ENCODE data around the gene ZNF735.
"Not testable (repeated sequence)": the region's sequence is repeated elsewhere in the genome, so short reads cannot be mapped to it uniquely, and the experiment has no call there.

The ZNF735 gene

GRCh38 chr7:64206903-64207302 lies at the start of gene ZNF735:
Gene ZNF735, plus strand, starts transcription at chr7:64207203. Its CDS starts 0 bp downstream, at chr7:64207203.
- no peak for FAIRE-seq

DNA sequence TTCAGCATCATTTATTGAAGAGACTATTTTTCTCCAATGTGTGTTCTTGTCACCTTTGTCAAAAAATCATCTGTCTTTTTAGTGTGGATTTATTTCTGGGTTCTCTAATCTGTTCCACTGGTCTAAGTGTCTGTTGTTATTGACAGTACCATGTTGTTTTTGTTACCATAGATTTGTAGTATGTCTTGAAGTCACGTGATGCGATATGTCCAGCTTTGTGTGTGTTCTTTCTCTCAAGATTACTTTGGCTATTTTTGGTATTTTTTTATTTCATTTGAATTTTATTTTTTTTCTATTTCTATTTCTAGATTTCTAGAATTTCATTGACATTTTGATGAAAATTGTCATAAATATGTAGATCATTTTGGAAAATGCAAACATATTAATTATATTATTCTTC lies 36.0 kb upstream of the ZNF735 start:
- not testable (repeated sequence) for FAIRE-seq

DNA sequence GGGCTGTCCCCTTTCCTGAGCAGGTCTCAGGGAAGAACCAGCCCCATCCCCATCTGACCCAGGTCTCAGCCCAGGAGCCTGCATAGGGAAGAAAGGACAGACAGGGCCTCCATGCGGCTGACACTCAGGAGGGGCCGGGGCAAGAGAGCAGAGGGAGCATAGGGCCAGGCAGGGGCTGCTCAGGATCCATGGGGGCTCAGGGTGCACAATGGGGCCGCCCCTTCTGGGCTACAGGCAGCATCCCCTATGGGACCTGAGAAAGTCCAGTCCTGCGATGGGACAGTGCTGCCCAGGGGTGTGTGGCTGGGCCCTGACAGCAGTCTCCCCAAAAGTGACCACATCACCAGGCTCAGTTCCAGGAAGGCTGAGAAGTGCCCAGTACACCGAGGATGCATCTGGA lies 32.7 kb upstream of the ZNF735 start:
- FAIRE-seq, result no peak

DNA sequence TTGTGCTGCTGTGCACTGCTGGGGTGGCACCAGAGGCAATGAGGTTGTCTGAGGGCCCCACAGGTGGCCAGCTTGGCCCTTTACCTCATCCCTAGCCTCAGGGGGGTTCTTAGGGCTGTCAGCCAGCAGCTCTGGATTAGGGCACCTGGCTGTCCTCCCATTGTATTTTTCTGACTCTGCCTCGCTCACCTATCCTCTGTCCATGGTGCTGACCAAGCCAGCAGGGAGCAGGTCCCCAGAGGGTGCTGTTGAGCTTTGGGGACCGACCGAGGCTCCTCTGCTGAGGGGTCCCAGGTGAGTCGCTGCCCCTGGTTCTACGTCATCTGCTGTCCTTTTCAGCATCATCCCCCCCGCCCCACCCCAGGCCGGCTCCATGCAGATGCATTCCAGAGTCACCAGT lies 32.1 kb upstream of the ZNF735 start:
- no peak for FAIRE-seq

GRCh38 chr7:64180989-64181388 lies 26.0 kb upstream of the ZNF735 start:
- no peak for FAIRE-seq

GRCh38 chr7:64181586-64181985 lies 25.4 kb upstream of the ZNF735 start:
- FAIRE-seq, result no peak

DNA sequence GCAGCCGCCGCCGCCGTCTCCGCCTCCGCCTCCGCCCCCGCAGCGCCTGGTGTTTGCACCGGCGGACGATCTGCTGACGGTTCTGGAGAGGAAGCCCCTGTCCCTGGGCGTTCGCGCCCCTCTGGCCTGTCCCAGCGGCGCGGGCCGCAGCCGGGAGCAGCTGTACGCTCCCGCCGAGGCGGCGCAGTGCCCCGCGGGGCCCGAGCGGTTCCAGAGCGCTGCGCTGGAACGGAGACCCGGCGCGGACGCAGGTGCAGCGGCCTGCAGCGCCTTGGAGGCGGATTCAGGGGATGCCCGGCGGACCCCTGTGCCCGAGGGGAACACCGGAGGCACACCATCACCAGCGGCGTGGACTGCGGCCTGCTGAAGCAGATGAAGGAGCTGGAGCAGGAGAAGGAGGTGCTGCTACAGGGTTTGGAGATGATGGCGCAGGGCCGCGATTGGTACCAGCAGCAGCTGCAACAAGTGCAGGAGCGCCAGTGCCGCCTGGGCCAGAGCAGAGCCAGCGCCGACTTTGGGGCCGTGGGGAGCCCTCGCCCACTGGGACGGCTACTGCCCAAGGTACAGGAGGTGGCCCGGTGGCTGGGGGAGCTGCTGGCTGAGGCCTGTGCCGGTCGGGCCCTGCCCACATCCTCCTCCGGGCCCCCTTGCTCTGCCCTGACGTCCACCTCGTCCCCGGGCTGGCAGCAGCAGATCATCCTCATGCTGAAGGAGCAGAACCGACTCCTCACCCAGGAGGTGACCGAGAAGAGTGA lies 24.8 kb upstream of the ZNF735 start:
- no peak for FAIRE-seq

DNA sequence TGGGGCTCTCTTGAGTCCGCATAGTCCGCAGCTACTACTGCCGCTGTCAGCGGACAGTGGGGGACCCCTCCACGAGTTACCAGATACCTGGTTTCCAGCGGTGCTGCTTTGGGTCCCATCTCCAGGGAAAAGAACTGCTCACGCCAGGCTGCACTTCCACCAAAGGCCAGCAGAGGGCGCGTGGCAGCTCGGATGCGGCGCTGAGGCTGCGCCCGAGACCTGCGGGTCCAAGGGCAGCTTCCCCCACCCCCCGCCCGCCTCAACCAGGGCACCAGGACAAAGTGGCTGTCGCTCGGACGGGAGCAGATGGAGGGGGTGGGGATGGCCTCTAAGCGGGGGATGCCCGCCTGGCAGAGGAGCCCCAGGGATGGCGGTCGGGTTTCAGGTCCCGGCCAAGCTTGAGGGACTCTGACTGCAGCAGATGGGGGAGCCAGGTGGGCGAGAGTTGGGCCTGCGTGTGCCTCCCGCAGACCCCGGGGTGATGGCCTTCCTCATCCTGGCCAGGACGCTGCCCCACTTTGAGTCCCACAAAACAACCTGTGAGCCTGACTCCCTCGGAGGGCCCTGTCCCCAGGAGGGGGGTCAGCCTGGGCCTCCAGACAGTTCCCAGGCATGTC lies 23.8 kb upstream of the ZNF735 start:
- no peak for FAIRE-seq

DNA sequence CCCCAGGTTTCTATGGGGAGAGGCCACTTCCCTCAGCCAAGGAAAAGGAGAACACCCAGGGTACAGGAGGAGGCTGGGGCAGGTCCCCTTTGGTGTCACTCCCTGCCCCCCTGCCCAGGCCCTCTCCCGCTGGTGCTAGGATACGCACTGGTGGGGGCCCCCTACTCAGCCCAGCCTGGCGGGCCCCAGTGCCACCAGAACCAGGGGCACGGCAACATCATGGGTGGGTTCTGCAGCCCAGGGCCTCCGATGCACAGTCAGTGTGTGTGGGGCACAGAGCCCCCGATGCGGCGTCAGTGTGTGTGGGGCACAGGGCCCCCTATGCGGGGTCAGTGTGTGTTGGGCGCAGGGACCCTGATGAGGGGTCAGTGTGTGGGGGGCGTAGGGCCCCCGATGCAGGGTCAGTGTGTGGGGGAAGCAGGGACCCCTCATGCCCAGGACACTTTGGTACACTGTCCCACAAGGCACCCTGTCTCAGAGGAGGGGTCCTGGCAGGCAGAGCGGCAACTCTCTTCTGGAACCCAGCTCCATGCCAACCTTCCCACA lies 23.1 kb upstream of the ZNF735 start:
- no peak for FAIRE-seq

DNA sequence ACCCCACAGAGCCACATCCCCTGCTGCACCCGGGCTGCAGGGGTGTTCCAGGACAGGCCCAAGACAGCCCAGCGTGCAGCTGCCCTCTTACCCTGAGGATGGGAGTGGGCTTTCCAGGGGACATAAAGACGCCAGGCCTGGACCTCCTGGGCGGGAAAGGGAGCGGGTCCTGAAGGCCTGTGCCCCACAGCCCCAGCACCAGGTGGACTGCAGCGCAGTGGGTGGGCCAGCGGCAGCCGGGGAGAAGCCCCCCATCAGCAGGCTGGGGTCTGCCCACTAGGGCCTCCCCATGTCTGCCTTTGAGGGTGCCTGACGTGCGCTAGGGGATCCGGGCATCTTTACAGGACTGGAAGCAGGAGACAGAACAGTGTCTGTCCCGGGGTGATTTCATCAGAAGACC lies 22.6 kb upstream of the ZNF735 start:
- no peak for FAIRE-seq

DNA sequence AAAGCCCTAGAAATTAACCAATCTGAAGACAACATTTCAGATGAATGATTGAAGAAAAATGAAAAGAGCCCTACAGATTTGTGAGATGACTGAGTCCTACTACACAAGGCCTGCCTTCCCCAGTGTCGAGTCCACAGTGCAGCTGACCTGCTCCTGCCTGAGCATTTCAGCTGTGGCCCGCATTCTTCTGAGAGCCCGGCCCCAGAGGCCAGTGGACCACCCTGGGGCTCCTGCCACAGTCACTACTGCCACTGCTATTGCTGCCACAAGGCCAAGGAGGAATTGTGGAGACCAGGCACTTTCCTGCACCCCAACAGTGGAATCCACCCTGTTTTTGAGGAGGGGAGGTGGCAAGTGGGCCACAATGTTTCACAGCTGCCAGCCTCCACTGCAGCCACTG lies 19.6 kb upstream of the ZNF735 start:
- no peak for FAIRE-seq

- FAIRE-seq, result no peak
Measured at GRCh38 chr7:64192148-64192704, 14.8 kb upstream of the ZNF735 start.

DNA sequence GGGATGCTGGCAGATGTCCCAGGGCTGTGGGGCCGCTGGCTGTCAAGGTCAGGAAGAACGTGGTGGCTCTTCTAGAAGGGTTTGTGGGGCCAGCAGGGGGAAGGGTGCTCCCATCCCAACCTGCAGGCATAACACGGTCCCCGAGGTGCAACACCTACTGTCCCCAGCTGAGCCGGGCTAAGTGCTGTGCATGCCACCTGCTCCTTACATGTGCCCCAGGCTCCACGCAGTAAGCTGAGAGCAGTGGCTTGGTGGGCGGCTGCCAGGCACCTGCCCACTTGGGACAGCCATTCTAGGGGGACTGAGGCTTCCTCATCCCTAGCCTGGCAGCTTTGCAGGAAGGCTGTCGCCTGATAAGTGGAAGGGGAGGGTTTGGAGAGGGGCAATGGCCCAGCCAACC lies 14.2 kb upstream of the ZNF735 start:
- FAIRE-seq, result no peak

DNA sequence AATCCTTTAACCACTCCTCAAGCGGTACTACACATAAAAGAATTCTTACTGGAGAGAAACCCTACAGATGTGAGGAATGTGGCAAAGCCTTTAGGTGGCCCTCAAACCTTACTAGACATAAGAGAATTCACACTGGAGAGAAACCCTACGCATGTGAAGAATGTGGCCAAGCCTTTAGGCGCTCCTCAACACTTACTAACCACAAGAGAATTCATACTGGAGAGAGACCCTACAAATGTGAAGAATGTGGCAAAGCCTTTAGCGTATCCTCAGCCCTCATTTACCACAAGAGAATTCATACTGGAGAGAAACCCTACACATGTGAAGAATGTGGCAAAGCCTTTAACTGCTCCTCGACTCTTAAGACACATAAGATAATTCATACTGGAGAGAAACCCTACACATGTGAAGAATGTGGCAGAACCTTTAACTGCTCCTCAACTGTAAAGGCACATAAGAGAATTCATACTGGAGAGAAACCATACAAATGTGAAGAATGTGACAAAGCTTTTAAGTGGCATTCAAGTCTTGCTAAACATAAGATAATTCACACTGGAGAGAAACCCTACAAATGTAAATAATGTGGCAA lies 12.8 kb downstream of the ZNF735 start:
- not testable (repeated sequence) for FAIRE-seq

DNA sequence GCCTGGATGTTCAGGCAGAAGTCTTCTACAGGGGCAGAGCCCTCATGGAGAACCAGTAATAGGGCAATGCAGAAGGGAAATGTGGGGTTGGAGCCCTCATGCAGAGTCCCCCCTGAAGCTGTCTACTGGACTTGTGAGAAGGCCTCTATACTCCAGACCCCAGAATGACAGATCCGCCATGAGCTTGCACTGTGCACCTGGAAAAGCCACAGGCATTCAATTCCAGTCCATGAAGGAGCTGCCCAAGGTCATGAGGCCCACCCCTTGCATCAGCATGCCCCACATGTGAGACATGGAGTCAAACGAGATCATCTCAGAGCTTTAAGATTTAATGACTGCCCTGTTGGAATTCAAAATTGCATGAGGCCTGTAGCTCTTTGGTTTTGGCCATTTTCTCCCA lies 16.4 kb downstream of the ZNF735 start:
- no peak for FAIRE-seq

GRCh38 chr7:64228174-64228573 lies 21.2 kb downstream of the ZNF735 start, which contains the start of gene ZNF679:
Gene ZNF679, plus strand, starts transcription at chr7:64228474. Its CDS starts 20,644 bp downstream, at chr7:64249118.
- not testable (repeated sequence) for FAIRE-seq

DNA sequence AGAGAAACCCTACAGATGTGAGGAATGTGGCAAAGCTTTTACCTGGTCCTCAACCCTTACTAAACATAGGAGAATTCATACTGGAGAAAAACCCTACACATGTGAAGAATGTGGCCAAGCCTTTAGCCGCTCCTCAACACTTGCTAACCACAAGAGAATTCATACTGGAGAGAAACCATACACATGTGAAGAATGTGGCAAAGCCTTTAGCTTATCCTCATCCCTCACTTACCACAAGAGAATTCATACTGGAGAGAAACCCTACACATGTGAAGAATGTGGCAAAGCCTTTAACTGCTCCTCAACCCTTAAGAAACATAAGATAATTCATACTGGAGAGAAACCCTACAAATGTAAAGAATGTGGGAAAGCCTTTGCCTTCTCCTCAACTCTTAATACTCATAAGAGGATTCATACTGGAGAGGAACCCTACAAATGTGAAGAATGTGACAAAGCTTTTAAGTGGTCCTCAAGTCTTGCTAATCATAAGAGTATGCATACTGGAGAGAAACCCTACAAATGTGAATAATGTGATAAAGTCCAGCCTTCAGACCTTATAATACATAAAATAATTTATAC lies 59.4 kb downstream of the ZNF735 start:
- FAIRE-seq, result no peak

Data from TTC549 (cell line).